ENCODE results near the gene CLDN9.
A peak's percentile ranks its signal among the peaks of the same experiment; 100 is the strongest.

Gene CLDN9

GRCh38 chr16:3059041-3059722, 46.5 kb downstream of the CLDN9 start (continued):
- TF ChIP-seq ZBTB11 (tag by site-specific recombination; conservative IDR thresholded peaks at IDR 0.05; ENCODE audit: low read depth) (no peak; the same call in 1 of the 2 replicates), ZFP41 (tag by site-specific recombination; IDR thresholded peaks at IDR 0.05; ENCODE audit: borderline replicate concordance) (no peak), ZNF311 (tag by site-specific recombination; IDR thresholded peaks at IDR 0.05; ENCODE audit: borderline replicate concordance) (no peak), CTCF (tag by site-specific recombination; IDR thresholded peaks at IDR 0.05) (peak; percentile 99), HOXD13 (CRISPR knock-in tag; IDR thresholded peaks at IDR 0.05; ENCODE audit: borderline replicate concordance) (no peak), ZNF473 (tag by site-specific recombination; IDR thresholded peaks at IDR 0.05) (no peak), ZNF670 (tag by site-specific recombination; IDR thresholded peaks at IDR 0.05; ENCODE audit: low read depth) (no peak), ZNF324 (tag by site-specific recombination; IDR thresholded peaks at IDR 0.05) (no peak), ZNF398 (tag by site-specific recombination; IDR thresholded peaks at IDR 0.05) (peak; percentile 70), SCRT2 (tag by site-specific recombination; IDR thresholded peaks at IDR 0.05) (no peak), ZNF530 (tag by site-specific recombination; IDR thresholded peaks at IDR 0.05; ENCODE audit: low read depth) (no peak), PATZ1 (tag by site-specific recombination; IDR thresholded peaks at IDR 0.05) (peak; percentile 82), ZNF658 (tag by site-specific recombination; IDR thresholded peaks at IDR 0.05) (no peak), ZNF621 (tag by site-specific recombination; IDR thresholded peaks at IDR 0.05) (no peak), KLF16 (tag by site-specific recombination; IDR thresholded peaks at IDR 0.05) (peak; percentile 77), ZNF548 (tag by site-specific recombination; IDR thresholded peaks at IDR 0.05) (no peak), SP7 (tag by site-specific recombination; IDR thresholded peaks at IDR 0.05) (peak; percentile 29; the same call in 1 of the 2 replicates), SALL2 (tag by site-specific recombination; IDR thresholded peaks at IDR 0.05; ENCODE audit: borderline replicate concordance) (no peak), ZNF571 (tag by site-specific recombination; IDR thresholded peaks at IDR 0.05) (no peak), BCL11A (tag by site-specific recombination; IDR thresholded peaks at IDR 0.05; ENCODE audit: low read depth) (no peak), ZNF561 (tag by site-specific recombination; IDR thresholded peaks at IDR 0.05; ENCODE audit: borderline replicate concordance) (peak; percentile 91), ZNF148 (tag by site-specific recombination; IDR thresholded peaks at IDR 0.05; ENCODE audit: borderline replicate concordance) (no peak), ZEB2 (tag by site-specific recombination; IDR thresholded peaks at IDR 0.05) (peak; percentile 79), PRDM4 (tag by site-specific recombination; IDR thresholded peaks at IDR 0.05) (no peak), YY1 (tag by site-specific recombination; IDR thresholded peaks at IDR 0.05) (no peak), ZNF585B (tag by site-specific recombination; IDR thresholded peaks at IDR 0.05) (no peak)

All from HEK293 (cell line).